ENCODE data around the gene GID8. TPM values are rescaled to one million over a fixed set of nuclear protein-coding genes. Genes with fewer than 3 reads are reported as not detected.

Gene GID8
- total RNA-seq, 1 donor from 2014 or later, result 29.7 TPM

DNA sequence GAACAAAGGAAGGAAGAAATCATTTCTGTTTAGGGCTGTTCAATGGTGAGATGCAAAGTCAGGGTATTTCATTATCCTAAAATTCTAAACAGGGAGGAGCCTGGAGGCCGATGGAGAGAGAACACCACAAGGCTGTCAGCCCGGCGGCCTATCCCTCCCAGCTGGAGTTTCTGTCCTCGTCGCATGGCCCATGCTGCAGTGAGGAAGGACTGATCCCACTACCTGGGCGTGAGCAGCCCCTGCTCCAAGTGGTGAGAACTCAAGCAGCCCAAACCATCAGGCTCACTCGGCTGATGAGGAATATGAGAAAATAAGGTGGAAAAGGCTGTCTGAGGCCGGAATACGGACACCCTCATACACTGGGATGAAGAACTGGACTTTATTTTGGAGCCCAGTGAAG, 42.4 kb upstream of the GID8 start:
- H3K27ac Mint-ChIP-seq (ENCODE audit: unreplicated experiment), result no peak overlapping the region
- peaks cover 38% of the 10 kb centered on the region for H3K36me3 Mint-ChIP-seq (ENCODE audit: low read depth)
- H3K4me1 Mint-ChIP-seq (ENCODE audit: low read depth), result peaks cover 4% of the 10 kb centered on the region
- no peaks in the 10 kb centered on the region for H3K9me3 Mint-ChIP-seq (ENCODE audit: low read depth)
- H3K4me3 Mint-ChIP-seq (ENCODE audit: unreplicated experiment), result no peak overlapping the region
- H3K27me3 Mint-ChIP-seq (ENCODE audit: low read depth), result no peaks in the 10 kb centered on the region
- no peak for DNase-seq (ENCODE audit: low spot score)
- TF ChIP-seq CTCF (IDR thresholded peaks at IDR 0.05), result no peak

GRCh38 chr20:62896526-62896925, 41.4 kb upstream of the GID8 start:
- no peaks in the 10 kb centered on the region for H3K27me3 Mint-ChIP-seq (ENCODE audit: low read depth)
- H3K4me1 Mint-ChIP-seq (ENCODE audit: low read depth), result peaks cover 4% of the 10 kb centered on the region
- H3K9me3 Mint-ChIP-seq (ENCODE audit: low read depth), result no peaks in the 10 kb centered on the region
- peaks cover 29% of the 10 kb centered on the region for H3K36me3 Mint-ChIP-seq (ENCODE audit: low read depth)
- TF ChIP-seq CTCF (IDR thresholded peaks at IDR 0.05), result no peak
- DNase-seq (ENCODE audit: low spot score), result no peak
- H3K27ac Mint-ChIP-seq (ENCODE audit: unreplicated experiment), result no peak overlapping the region
- no peak overlapping the region for H3K4me3 Mint-ChIP-seq (ENCODE audit: unreplicated experiment)

DNA sequence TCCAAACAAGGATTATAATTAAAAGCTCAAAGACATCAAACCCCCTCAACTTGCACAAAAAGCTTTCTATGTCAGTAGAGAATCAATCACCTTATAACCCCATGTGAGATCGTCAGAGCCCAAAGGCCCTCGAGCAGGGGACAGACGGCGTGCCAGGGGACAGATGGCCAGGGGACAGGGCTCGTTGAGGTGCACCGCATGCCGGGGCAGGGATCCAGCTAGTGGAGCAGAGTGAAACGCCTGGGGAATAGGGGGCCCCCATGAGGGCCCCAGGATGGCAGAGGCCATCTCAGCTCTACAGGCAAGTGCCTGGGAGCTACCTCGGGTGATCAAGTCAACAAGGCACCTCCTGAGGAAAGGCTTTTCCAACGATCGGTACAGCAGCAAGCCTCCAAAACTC, 40.3 kb upstream of the GID8 start:
- no peak for DNase-seq (ENCODE audit: low spot score)
- no peak for TF ChIP-seq CTCF (IDR thresholded peaks at IDR 0.05)
- Mint-ChIP-seq H3K27ac (ENCODE audit: unreplicated experiment) (no peak overlapping the region), H3K9me3 (ENCODE audit: low read depth) (no peaks in the 10 kb centered on the region), H3K27me3 (ENCODE audit: low read depth) (no peaks in the 10 kb centered on the region), H3K36me3 (ENCODE audit: low read depth) (peaks cover 27% of the 10 kb centered on the region), H3K4me1 (ENCODE audit: low read depth) (peaks cover 4% of the 10 kb centered on the region), H3K4me3 (ENCODE audit: unreplicated experiment) (no peak overlapping the region)

- Mint-ChIP-seq H3K9me3 (ENCODE audit: low read depth) (no peaks in the 10 kb centered on the region), H3K27ac (ENCODE audit: unreplicated experiment) (no peak overlapping the region), H3K4me3 (ENCODE audit: unreplicated experiment) (no peak overlapping the region), H3K4me1 (ENCODE audit: low read depth) (peaks cover 4% of the 10 kb centered on the region), H3K27me3 (ENCODE audit: low read depth) (no peaks in the 10 kb centered on the region), H3K36me3 (ENCODE audit: low read depth) (peaks cover 24% of the 10 kb centered on the region)
- DNase-seq (ENCODE audit: low spot score), result no peak
- no peak for TF ChIP-seq CTCF (IDR thresholded peaks at IDR 0.05)
These were observed 39.6 kb upstream of the GID8 start for GRCh38 chr20:62898093-62898964.

DNA sequence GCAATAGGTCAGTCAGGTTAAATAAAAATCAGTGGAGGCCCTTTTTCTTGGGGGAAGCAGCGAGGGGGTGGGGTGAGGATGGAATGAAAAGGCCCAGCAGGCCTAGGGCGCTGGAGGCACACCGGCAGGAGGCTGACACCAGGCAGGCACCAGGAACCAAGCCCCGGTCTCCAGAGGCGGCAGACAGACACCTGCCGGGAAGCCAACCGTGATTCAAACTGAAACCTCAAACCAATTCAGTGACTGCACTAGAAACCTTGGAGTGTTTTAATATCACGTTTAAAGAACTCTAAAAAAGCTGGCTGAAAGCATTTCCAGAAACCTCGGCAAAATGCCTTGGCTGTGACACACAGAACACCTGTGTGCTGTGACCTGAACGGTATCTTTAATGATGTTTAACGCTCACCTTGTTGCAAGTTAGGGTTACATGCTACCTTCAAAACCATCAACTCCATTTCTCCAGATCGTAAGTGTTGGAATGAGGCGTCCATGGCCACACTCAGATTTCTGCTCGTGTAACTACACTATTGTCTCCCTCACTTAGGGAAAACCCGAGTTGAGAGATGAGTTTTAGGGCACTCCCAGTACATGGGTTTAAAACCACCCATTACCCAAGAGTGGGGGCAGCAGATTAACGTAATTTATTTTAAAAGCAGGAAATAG, 38.8 kb upstream of the GID8 start:
- DNase-seq (ENCODE audit: low spot score), result no peak

More for the DNA sequence above, 38.8 kb upstream of the GID8 start:
- no peaks in the 10 kb centered on the region for H3K9me3 Mint-ChIP-seq (ENCODE audit: low read depth)
- H3K36me3 Mint-ChIP-seq (ENCODE audit: low read depth), result peaks cover 20% of the 10 kb centered on the region
- no peaks in the 10 kb centered on the region for H3K27me3 Mint-ChIP-seq (ENCODE audit: low read depth)
- H3K4me3 Mint-ChIP-seq (ENCODE audit: unreplicated experiment), result no peak overlapping the region
- H3K4me1 Mint-ChIP-seq (ENCODE audit: low read depth), result peaks cover 4% of the 10 kb centered on the region
- TF ChIP-seq CTCF (IDR thresholded peaks at IDR 0.05), result no peak
- H3K27ac Mint-ChIP-seq (ENCODE audit: unreplicated experiment), result no peak overlapping the region

Data from chondrocyte (in vitro differentiated cells).